SK-N-SH (cell line): Measurements from ENCODE around the gene PLD2. TPM values are rescaled to one million over a fixed set of nuclear protein-coding genes. Genes with fewer than 3 reads are reported as not detected.
A peak's percentile ranks its signal among the peaks of the same experiment; 100 is the strongest.

Experiments used
- CTCF ChIA-PET: fragments of 300-600, 350-600 bp; formaldehyde crosslinking; extraction: SDS; loops from one replicate; lab custom pipeline; 2021; lab: Yijun Ruan, JAX
- POLR2A ChIA-PET: fragments of 350-600 bp; sonication (Branson Sonifier 250); formaldehyde crosslinking; extraction: SDS; loops from one replicate; lab custom pipeline; 2020; ENCODE audit warnings: antibody characterized with exemption, inconsistent platforms; lab: Yijun Ruan, JAX
- DNase-seq: peaks from one replicate; pipeline ENCODE4 v3.0.0; 2012
- H2AFZ ChIP-seq: fragments of 200-600 bp; sonication (generic); 2 replicates; pipeline ENCODE4 v1.8.1; 2016; ENCODE audit warnings: antibody characterized with exemption, mild to moderate bottlenecking, low read depth
- H3F3A ChIP-seq: fragments of 200-600 bp; sonication (generic); replicated peaks from 2 replicates; pipeline ENCODE3; 2016; ENCODE audit warnings: antibody characterized with exemption, mild to moderate bottlenecking; ENCODE audit not compliant: insufficient read depth
- H3K27ac ChIP-seq, 2 experiments: fragments of 200-500 bp in 1 of 2; fragments of 200-600 bp in 1 of 2; sonication (Bioruptor generic) in 1 of 2; sonication (generic), shearing (Covaris generic) in 1 of 2; 2 replicates each; pipeline versions ENCODE4 v1.5.1 to v1.6.1; 2014 to 2016; ENCODE audit warnings: low read depth in 2 of 2, inconsistent platforms in 1 of 2, low read length in 1 of 2, mild to moderate bottlenecking in 1 of 2, mixed read lengths in 1 of 2
- H3K27me3 ChIP-seq: fragments of 200-600 bp; sonication (generic), shearing (Covaris generic); 2 replicates; pipeline ENCODE4 v1.6.1; 2016; ENCODE audit warnings: mixed run types; ENCODE audit not compliant: insufficient read depth
- H3K36me3 ChIP-seq, 2 experiments: fragments of 200-500 bp in 1 of 2; fragments of 200-600 bp in 1 of 2; sonication (Bioruptor generic) in 1 of 2; sonication (generic) in 1 of 2; replicated peaks in 1 of 2; 2 replicates each; pipeline versions ENCODE3 to v1.5.1; 2014 to 2016; ENCODE audit warnings: low read length in 1 of 2, mild to moderate bottlenecking in 1 of 2; ENCODE audit not compliant: insufficient read depth in 2 of 2, control insufficient read depth in 1 of 2
- H3K4me1 ChIP-seq, 2 experiments: fragments of 200-500 bp in 1 of 2; fragments of 200-600 bp in 1 of 2; sonication (Bioruptor generic) in 1 of 2; sonication (generic), shearing (Covaris generic) in 1 of 2; 2 replicates each; pipeline versions ENCODE4 v1.5.1 to v1.6.1; 2014 to 2016; ENCODE audit warnings: low read depth in 1 of 2, low read length in 1 of 2, mixed run types in 1 of 2; ENCODE audit not compliant: insufficient read depth in 2 of 2, control insufficient read depth in 1 of 2
- H3K4me2 ChIP-seq: fragments of 200-600 bp; sonication (generic), shearing (Covaris generic); 2 replicates; pipeline ENCODE4 v1.6.1; 2017; ENCODE audit warnings: mixed run types
- H3K4me3 ChIP-seq, 2 experiments: fragments of 200-500 bp in 1 of 2; fragments of 200-600 bp in 1 of 2; sonication (Bioruptor generic) in 1 of 2; sonication (generic), shearing (Covaris generic) in 1 of 2; 2 replicates each; pipeline versions ENCODE4 v1.5.1 to v1.8.1; 2014 to 2016; ENCODE audit warnings: low read depth in 2 of 2, inconsistent platforms in 1 of 2, low read length in 1 of 2, mild to moderate bottlenecking in 1 of 2, mixed read lengths in 1 of 2, moderate library complexity in 1 of 2
- H3K79me2 ChIP-seq: fragments of 200-600 bp; sonication (generic); 2 replicates; pipeline ENCODE4 v1.8.1; 2017; ENCODE audit warnings: mild to moderate bottlenecking; ENCODE audit not compliant: insufficient read depth
- H3K9ac ChIP-seq: fragments of 200-600 bp; sonication (generic); 2 replicates; pipeline ENCODE4 v1.6.1; 2017; ENCODE audit warnings: mixed run types
- H3K9me2 ChIP-seq: fragments of 200-600 bp; sonication (generic); 2 replicates; pipeline ENCODE4 v1.6.1; 2017; ENCODE audit warnings: mixed run types
- H3K9me3 ChIP-seq: fragments of 200-600 bp; sonication (generic); 2 replicates; pipeline ENCODE4 v1.6.1; 2017; ENCODE audit warnings: mixed run types, mild to moderate bottlenecking, moderate library complexity
- H4K20me1 ChIP-seq: fragments of 200-600 bp; sonication (generic); 2 replicates; pipeline ENCODE4 v1.6.1; 2017; ENCODE audit warnings: mild to moderate bottlenecking, mixed run types; ENCODE audit not compliant: insufficient read depth
- ELF1 ChIP-seq: IDR thresholded peaks from 2 replicates; pipeline ENCODE4 v1.4.0; 2012
- FOXJ3 ChIP-seq: sonication (generic); formaldehyde crosslinking; IDR thresholded peaks from 2 replicates; pipeline ENCODE4 v1.5.1; 2020; ENCODE audit warnings: mild to moderate bottlenecking, missing genetic modification reagents
- FOXM1 ChIP-seq: IDR thresholded peaks from 2 replicates; pipeline ENCODE4 v1.4.0; 2012; ENCODE audit warnings: low read depth, mild to moderate bottlenecking
- JUND ChIP-seq: IDR thresholded peaks from 2 replicates; pipeline ENCODE4 v1.4.0; 2012
- MXI1 ChIP-seq: IDR thresholded peaks from 2 replicates; pipeline ENCODE4 v1.6.1; 2012; ENCODE audit warnings: mild to moderate bottlenecking, low read depth, low read length, improper control_type of control experiment
- NFIC ChIP-seq: IDR thresholded peaks from 2 replicates; pipeline ENCODE4 v1.4.0; 2012; ENCODE audit warnings: borderline replicate concordance
- PBX3 ChIP-seq: IDR thresholded peaks from 2 replicates; pipeline ENCODE4; 2012
- SIN3A ChIP-seq: IDR thresholded peaks from 2 replicates; pipeline ENCODE4 v1.6.1; 2012; ENCODE audit warnings: low read depth, mild to moderate bottlenecking, low read length, moderate library complexity, borderline replicate concordance
- USF1 ChIP-seq: IDR thresholded peaks from 2 replicates; pipeline ENCODE4 v1.4.0; 2012; ENCODE audit warnings: low read depth, borderline replicate concordance
- YY1 ChIP-seq: IDR thresholded peaks from 2 replicates; pipeline ENCODE4 v1.4.0; 2012; ENCODE audit warnings: low read depth, mild to moderate bottlenecking
- WGBS: methylation state at CpG from one replicate; pipeline ENCODE4 v1.1.6; 2017; ENCODE audit warnings: low lambda C conversion rate; 5-methylcytosine and 5-hydroxymethylcytosine counted together
- polyA plus RNA-seq, 3 experiments: library from polyadenylated mRNA; depleted of rRNA; stranded (reverse); fragments of >200 nt; gene quantifications; 2 replicates each; pipeline ENCODE4 v1.2.3, GENCODE V29; 2012

The PLD2 gene
- polyA plus RNA-seq, 1 of the 3 experiments (the other 2 are of a cell fraction) = 42.5 TPM

- 100% methylated on average over 3 of the region's 3 CpGs for WGBS
- no peaks in the 10 kb centered on the region for H3K9me2 ChIP-seq
- no peak overlapping the region for H3K9ac ChIP-seq
- H3K36me3 ChIP-seq = no peaks in the 10 kb centered on the region
- H3K4me3 ChIP-seq = no peak overlapping the region
- H3K27ac ChIP-seq = no peak overlapping the region
- peaks cover 13% of the 10 kb centered on the region for H3F3A ChIP-seq
- POLR2A ChIA-PET = interaction anchor here (1.0 kb wide), 1 partner anchor 13 kb away, joined by 3 read pairs; no protein-coding TSS in a partner anchor
- no peak overlapping the region for H2AFZ ChIP-seq
- TF ChIP-seq FOXM1 (no peak), ELF1 (no peak), PBX3 (no peak), USF1 (no peak)
- H3K4me2 ChIP-seq = no peak overlapping the region
- no peaks in the 10 kb centered on the region for H3K27me3 ChIP-seq
- no peaks in the 10 kb centered on the region for H3K9me3 ChIP-seq
- DNase-seq = no peak
- CTCF ChIA-PET = interaction anchor here (0.8 to 1.5 kb wide), 2 partner anchors 14 to 636 kb away, joined by 3 to 5 read pairs; no protein-coding TSS in a partner anchor
- H4K20me1 ChIP-seq = peaks cover 46% of the 10 kb centered on the region
- H3K4me1 ChIP-seq = peaks cover 9 to 21% of the 10 kb centered on the region in 2 experiments; a peak in 2 of 4 replicates
- H3K79me2 ChIP-seq = peaks cover 60% of the 10 kb centered on the region
Observed at GRCh38 chr17:4851084-4851483, 44.1 kb downstream of the PLD2 start.

- Histone ChIP-seq H3K4me1 (peaks cover 11 to 35% of the 10 kb centered on the region in 2 experiments; a peak in 3 of 4 replicates), H3K27me3 (no peaks in the 10 kb centered on the region), H3K27ac (peak overlapping the region in 1 of 2 experiments; percentile 64; a peak in 2 of 4 replicates), H3F3A (peaks cover 13% of the 10 kb centered on the region), H4K20me1 (peaks cover 31% of the 10 kb centered on the region), H3K9me2 (no peaks in the 10 kb centered on the region), H3K4me3 (no peak overlapping the region), H3K9ac (no peak overlapping the region), H3K36me3 (no peaks in the 10 kb centered on the region)
- DNase-seq = peak; percentile 48
- CTCF ChIA-PET = no interaction called here
- POLR2A ChIA-PET = no interaction called here
- no peak for TF ChIP-seq FOXJ3 (CRISPR knock-in tag)
- 0 out of 2 replicates have a peak, but pooled peaks have one; percentile 44 for TF ChIP-seq NFIC
- TF ChIP-seq, all 33 proteins: peak for 1
- Histone ChIP-seq H2AFZ (no peak overlapping the region), H3K4me2 (0 out of 2 replicates have a peak overlapping the region, but pooled peaks have one; percentile 3), H3K79me2 (peaks cover 51% of the 10 kb centered on the region), H3K9me3 (no peaks in the 10 kb centered on the region)
Observed at GRCh38 chr17:4852567-4853207, 45.7 kb downstream of the PLD2 start.

GRCh38 chr17:4853208-4853671 lies 46.3 kb downstream of the PLD2 start:
- 100% methylated on average over 2 of the region's 2 CpGs for WGBS
- no peak for TF ChIP-seq MXI1
- TF ChIP-seq SIN3A = no peak
- TF ChIP-seq JUND = no peak
- no peak for TF ChIP-seq YY1
- Histone ChIP-seq H3K79me2 (peaks cover 47% of the 10 kb centered on the region), H3K36me3 (no peaks in the 10 kb centered on the region), H3K9ac (no peak overlapping the region), H3K4me2 (no peak overlapping the region), H3K4me1 (peaks cover 16 to 40% of the 10 kb centered on the region in 2 experiments), H2AFZ (no peak overlapping the region), H3K27me3 (no peaks in the 10 kb centered on the region), H3K9me2 (no peaks in the 10 kb centered on the region), H4K20me1 (peaks cover 26% of the 10 kb centered on the region), H3K9me3 (no peaks in the 10 kb centered on the region), H3K27ac (peak overlapping the region in 1 of 2 experiments; percentile 24; a peak in 1 of 4 replicates), H3K4me3 (no peak overlapping the region), H3F3A (peaks cover 13% of the 10 kb centered on the region)
- CTCF ChIA-PET = no interaction called here
- POLR2A ChIA-PET = no interaction called here
- no peak for DNase-seq
